ENCODE data around the gene BAMBI.

DNA sequence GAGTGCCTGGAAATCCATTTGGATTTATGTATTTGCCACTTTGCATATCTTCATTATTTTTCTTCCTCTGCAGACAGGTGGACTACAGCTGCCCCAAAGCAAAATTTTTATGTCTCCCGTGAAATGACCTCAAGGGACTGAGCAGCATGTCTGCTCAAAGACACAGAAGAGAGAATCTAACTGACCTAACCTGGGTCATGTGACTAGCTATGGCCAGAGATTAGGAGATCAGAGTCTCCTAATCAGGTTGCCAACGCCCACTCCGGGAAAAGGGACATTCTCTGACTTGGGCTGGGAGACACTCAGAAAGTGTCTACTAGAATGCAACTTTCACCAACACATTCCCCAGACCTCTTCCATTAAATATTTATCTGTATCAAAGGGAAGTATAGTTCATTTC lies 2.5 kb upstream of the BAMBI start:
- TF ChIP-seq, protein P1, sequence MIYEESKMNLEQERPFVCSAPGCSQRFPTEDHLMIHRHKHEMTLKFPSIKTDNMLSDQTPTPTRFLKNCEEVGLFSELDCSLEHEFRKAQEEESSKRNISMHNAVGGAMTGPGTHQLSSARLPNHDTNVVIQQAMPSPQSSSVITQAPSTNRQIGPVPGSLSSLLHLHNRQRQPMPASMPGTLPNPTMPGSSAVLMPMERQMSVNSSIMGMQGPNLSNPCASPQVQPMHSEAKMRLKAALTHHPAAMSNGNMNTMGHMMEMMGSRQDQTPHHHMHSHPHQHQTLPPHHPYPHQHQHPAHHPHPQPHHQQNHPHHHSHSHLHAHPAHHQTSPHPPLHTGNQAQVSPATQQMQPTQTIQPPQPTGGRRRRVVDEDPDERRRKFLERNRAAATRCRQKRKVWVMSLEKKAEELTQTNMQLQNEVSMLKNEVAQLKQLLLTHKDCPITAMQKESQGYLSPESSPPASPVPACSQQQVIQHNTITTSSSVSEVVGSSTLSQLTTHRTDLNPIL (CRISPR knock-in tag; IDR thresholded peaks at IDR 0.05; ENCODE audit: low read depth): no peak
- TF ChIP-seq ZC3H10 (CRISPR knock-in tag; IDR thresholded peaks at IDR 0.05) (no peak), OSR1 (CRISPR knock-in tag; IDR thresholded peaks at IDR 0.05) (no peak), ZNF8 (CRISPR knock-in tag; IDR thresholded peaks at IDR 0.05) (no peak), GLIS3 (CRISPR knock-in tag; IDR thresholded peaks at IDR 0.05) (no peak), ISL1 (CRISPR knock-in tag; IDR thresholded peaks at IDR 0.05) (no peak), ZFP3 (CRISPR knock-in tag; IDR thresholded peaks at IDR 0.05) (no peak)
- TF ChIP-seq, protein P2, sequence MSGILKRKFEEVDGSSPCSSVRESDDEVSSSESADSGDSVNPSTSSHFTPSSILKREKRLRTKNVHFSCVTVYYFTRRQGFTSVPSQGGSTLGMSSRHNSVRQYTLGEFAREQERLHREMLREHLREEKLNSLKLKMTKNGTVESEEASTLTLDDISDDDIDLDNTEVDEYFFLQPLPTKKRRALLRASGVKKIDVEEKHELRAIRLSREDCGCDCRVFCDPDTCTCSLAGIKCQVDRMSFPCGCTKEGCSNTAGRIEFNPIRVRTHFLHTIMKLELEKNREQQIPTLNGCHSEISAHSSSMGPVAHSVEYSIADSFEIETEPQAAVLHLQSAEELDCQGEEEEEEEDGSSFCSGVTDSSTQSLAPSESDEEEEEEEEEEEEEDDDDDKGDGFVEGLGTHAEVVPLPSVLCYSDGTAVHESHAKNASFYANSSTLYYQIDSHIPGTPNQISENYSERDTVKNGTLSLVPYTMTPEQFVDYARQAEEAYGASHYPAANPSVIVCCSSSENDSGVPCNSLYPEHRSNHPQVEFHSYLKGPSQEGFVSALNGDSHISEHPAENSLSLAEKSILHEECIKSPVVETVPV (CRISPR knock-in tag; IDR thresholded peaks at IDR 0.05): no peak
- TF ChIP-seq, protein P3, sequence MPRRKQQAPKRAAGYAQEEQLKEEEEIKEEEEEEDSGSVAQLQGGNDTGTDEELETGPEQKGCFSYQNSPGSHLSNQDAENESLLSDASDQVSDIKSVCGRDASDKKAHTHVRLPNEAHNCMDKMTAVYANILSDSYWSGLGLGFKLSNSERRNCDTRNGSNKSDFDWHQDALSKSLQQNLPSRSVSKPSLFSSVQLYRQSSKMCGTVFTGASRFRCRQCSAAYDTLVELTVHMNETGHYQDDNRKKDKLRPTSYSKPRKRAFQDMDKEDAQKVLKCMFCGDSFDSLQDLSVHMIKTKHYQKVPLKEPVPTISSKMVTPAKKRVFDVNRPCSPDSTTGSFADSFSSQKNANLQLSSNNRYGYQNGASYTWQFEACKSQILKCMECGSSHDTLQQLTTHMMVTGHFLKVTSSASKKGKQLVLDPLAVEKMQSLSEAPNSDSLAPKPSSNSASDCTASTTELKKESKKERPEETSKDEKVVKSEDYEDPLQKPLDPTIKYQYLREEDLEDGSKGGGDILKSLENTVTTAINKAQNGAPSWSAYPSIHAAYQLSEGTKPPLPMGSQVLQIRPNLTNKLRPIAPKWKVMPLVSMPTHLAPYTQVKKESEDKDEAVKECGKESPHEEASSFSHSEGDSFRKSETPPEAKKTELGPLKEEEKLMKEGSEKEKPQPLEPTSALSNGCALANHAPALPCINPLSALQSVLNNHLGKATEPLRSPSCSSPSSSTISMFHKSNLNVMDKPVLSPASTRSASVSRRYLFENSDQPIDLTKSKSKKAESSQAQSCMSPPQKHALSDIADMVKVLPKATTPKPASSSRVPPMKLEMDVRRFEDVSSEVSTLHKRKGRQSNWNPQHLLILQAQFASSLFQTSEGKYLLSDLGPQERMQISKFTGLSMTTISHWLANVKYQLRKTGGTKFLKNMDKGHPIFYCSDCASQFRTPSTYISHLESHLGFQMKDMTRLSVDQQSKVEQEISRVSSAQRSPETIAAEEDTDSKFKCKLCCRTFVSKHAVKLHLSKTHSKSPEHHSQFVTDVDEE (CRISPR knock-in tag; IDR thresholded peaks at IDR 0.05): no peak
- TF ChIP-seq, protein P4, sequence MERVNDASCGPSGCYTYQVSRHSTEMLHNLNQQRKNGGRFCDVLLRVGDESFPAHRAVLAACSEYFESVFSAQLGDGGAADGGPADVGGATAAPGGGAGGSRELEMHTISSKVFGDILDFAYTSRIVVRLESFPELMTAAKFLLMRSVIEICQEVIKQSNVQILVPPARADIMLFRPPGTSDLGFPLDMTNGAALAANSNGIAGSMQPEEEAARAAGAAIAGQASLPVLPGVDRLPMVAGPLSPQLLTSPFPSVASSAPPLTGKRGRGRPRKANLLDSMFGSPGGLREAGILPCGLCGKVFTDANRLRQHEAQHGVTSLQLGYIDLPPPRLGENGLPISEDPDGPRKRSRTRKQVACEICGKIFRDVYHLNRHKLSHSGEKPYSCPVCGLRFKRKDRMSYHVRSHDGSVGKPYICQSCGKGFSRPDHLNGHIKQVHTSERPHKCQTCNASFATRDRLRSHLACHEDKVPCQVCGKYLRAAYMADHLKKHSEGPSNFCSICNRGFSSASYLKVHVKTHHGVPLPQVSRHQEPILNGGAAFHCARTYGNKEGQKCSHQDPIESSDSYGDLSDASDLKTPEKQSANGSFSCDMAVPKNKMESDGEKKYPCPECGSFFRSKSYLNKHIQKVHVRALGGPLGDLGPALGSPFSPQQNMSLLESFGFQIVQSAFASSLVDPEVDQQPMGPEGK (CRISPR knock-in tag; IDR thresholded peaks at IDR 0.05; ENCODE audit: borderline replicate concordance): no peak
